Measurements from ENCODE around the gene TMEM175. TPM values are rescaled to one million over a fixed set of nuclear protein-coding genes. Genes with fewer than 3 reads are reported as not detected.

TMEM175 gene
- total and polyA plus RNA-seq, 9 donors, result 10.6 to 28.4 (median 21.2) TPM

- peak in 2 of 5 donors; percentile 18 to 42 for DNase-seq
- intact Hi-C loops (cut with DNase I), result loop anchor here in 3 of 4 donors (5.0 to 10.0 kb wide), 3 partner anchors 243 to 253 kb away; no protein-coding TSS in a partner anchor
- no peaks in the 10 kb centered on the region for H3K36me3 ChIP-seq
Measured at GRCh38 chr4:987624-988513, 55.6 kb downstream of the TMEM175 start.

GRCh38 chr4:988726-989721, 56.8 kb downstream of the TMEM175 start:
- intact Hi-C loops (cut with DNase I), result loop anchor here in 3 of 4 donors (5.0 to 10.0 kb wide), 3 partner anchors 244 to 254 kb away; no protein-coding TSS in a partner anchor

More at GRCh38 chr4:987624-988513, 55.6 kb downstream of the TMEM175 start:
- H3K9me3 ChIP-seq, result no peaks in the 10 kb centered on the region
- peak overlapping the region in 1 of 2 donors; percentile 44 for H3K27ac ChIP-seq
- peak overlapping the region; percentile 68 for H3K4me3 ChIP-seq
- peaks cover 14% of the 10 kb centered on the region for H3K4me1 ChIP-seq (ENCODE audit: insufficient read depth)
- no peaks in the 10 kb centered on the region for H3K27me3 ChIP-seq
- 54 to 63% (median 56%) methylated on average over 26 to 37 of the region's 37 CpGs for WGBS, 3 donors
- no peak for TF ChIP-seq POLR2A (IDR thresholded peaks at IDR 0.05)

GRCh38 chr4:989722-990471, 57.6 kb downstream of the TMEM175 start:
- peaks cover 14% of the 10 kb centered on the region for H3K4me1 ChIP-seq (ENCODE audit: insufficient read depth)
- WGBS, 3 donors, result 94 to 96% (median 94%) methylated on average over 56 to 58 of the region's 58 CpGs
- intact Hi-C loops (cut with DNase I), result loop anchor here in 3 of 4 donors (5.0 to 10.0 kb wide), 3 partner anchors 245 to 255 kb away; no protein-coding TSS in a partner anchor
- TF ChIP-seq CTCF (IDR thresholded peaks at IDR 0.05) (no peak), POLR2A (IDR thresholded peaks at IDR 0.05) (no peak), EP300 (IDR thresholded peaks at IDR 0.05) (no peak)
- no peaks in the 10 kb centered on the region for H3K27me3 ChIP-seq
- H3K9me3 ChIP-seq, result no peaks in the 10 kb centered on the region
- peak in 1 of 5 donors; percentile 36 for DNase-seq
- no peak overlapping the region for H3K27ac ChIP-seq
- no peaks in the 10 kb centered on the region for H3K36me3 ChIP-seq
- H3K4me3 ChIP-seq, result no peak overlapping the region

More at GRCh38 chr4:988726-989721, 56.8 kb downstream of the TMEM175 start:
- Histone ChIP-seq H3K27me3 (no peaks in the 10 kb centered on the region), H3K27ac (no peak overlapping the region), H3K4me1 (ENCODE audit: insufficient read depth) (peaks cover 14% of the 10 kb centered on the region), H3K36me3 (no peaks in the 10 kb centered on the region), H3K4me3 (no peak overlapping the region), H3K9me3 (no peaks in the 10 kb centered on the region)
- DNase-seq, result no peak
- TF ChIP-seq CTCF (IDR thresholded peaks at IDR 0.05), result no peak
- no peak for TF ChIP-seq EP300 (IDR thresholded peaks at IDR 0.05)
- no peak for TF ChIP-seq POLR2A (IDR thresholded peaks at IDR 0.05)
- WGBS, 3 donors, result 86 to 94% (median 87%) methylated on average over 67 to 69 of the region's 69 CpGs

- Histone ChIP-seq H3K4me3 (no peak overlapping the region), H3K4me1 (ENCODE audit: insufficient read depth) (peaks cover 13% of the 10 kb centered on the region), H3K36me3 (no peaks in the 10 kb centered on the region), H3K27me3 (no peaks in the 10 kb centered on the region), H3K9me3 (no peaks in the 10 kb centered on the region), H3K27ac (no peak overlapping the region)
- intact Hi-C loops (cut with DNase I), result no loop called here
- WGBS, 3 donors, result 91 to 94% (median 91%) methylated on average over 25 to 26 of the region's 26 CpGs
- no peak for TF ChIP-seq CTCF (IDR thresholded peaks at IDR 0.05)
- no peak for TF ChIP-seq EP300 (IDR thresholded peaks at IDR 0.05)
- TF ChIP-seq POLR2A (IDR thresholded peaks at IDR 0.05), result no peak
- DNase-seq, result no peak
Measured at GRCh38 chr4:990746-991367, 58.6 kb downstream of the TMEM175 start.
